Type B pancreatic cell (in vitro differentiated cells): ENCODE measurements around the gene GYPC. TPM values are rescaled to one million over a fixed set of nuclear protein-coding genes. Genes with fewer than 3 reads are reported as not detected.

Source experiments
- DNase-seq: peaks from one replicate; pipeline ENCODE4 v3.0.0; 2021; ENCODE audit warnings: mixed read lengths; ENCODE audit not compliant: unreplicated experiment; ENCODE audit errors: extremely low spot score
- H3K27ac Mint-ChIP-seq: 2 replicates; pipeline ENCODE4 v1.8.0; 2021; ENCODE audit warnings: mild to moderate bottlenecking, mixed read lengths
- H3K27me3 Mint-ChIP-seq: 2 replicates; pipeline ENCODE4 v1.8.0; 2021; ENCODE audit warnings: mixed read lengths
- H3K36me3 Mint-ChIP-seq: 2 replicates; pipeline ENCODE4 v1.8.0; 2021; ENCODE audit warnings: mixed read lengths
- H3K4me1 Mint-ChIP-seq: one replicate; pipeline ENCODE4 v1.8.0; 2021; ENCODE audit warnings: mixed read lengths; ENCODE audit not compliant: unreplicated experiment
- H3K4me3 Mint-ChIP-seq: 2 replicates; pipeline ENCODE4 v1.8.0; 2021; ENCODE audit warnings: mild to moderate bottlenecking, mixed read lengths
- H3K9me3 Mint-ChIP-seq: 2 replicates; pipeline ENCODE4 v1.8.0; 2021; ENCODE audit warnings: mixed read lengths
- total RNA-seq: library from RNA; stranded (reverse); gene quantifications from 2 replicates; pipeline ENCODE4 v1.2.1, GENCODE V29; 2021; ENCODE audit warnings: low replicate concordance
- TF ChIP-seq, protein P1 (sequence below): fragments of 200-600 bp; sonication (generic); conservative IDR thresholded peaks from 2 replicates; pipeline ENCODE4 v1.5.0; 2021; ENCODE audit warnings: antibody characterized with exemption, mild to moderate bottlenecking

Gene GYPC
- total RNA-seq, 1 donor from 2014 or later, result 45.5 TPM

GRCh38 chr2:126678269-126679065, 22.5 kb downstream of the GYPC start:
- DNase-seq, result no peak
- Mint-ChIP-seq H3K27me3 (no peaks in the 10 kb centered on the region), H3K4me3 (no peak overlapping the region), H3K36me3 (peaks cover 28% of the 10 kb centered on the region), H3K27ac (no peak overlapping the region), H3K4me1 (no peaks in the 10 kb centered on the region), H3K9me3 (peaks cover 6% of the 10 kb centered on the region)
- TF ChIP-seq, protein P1, sequence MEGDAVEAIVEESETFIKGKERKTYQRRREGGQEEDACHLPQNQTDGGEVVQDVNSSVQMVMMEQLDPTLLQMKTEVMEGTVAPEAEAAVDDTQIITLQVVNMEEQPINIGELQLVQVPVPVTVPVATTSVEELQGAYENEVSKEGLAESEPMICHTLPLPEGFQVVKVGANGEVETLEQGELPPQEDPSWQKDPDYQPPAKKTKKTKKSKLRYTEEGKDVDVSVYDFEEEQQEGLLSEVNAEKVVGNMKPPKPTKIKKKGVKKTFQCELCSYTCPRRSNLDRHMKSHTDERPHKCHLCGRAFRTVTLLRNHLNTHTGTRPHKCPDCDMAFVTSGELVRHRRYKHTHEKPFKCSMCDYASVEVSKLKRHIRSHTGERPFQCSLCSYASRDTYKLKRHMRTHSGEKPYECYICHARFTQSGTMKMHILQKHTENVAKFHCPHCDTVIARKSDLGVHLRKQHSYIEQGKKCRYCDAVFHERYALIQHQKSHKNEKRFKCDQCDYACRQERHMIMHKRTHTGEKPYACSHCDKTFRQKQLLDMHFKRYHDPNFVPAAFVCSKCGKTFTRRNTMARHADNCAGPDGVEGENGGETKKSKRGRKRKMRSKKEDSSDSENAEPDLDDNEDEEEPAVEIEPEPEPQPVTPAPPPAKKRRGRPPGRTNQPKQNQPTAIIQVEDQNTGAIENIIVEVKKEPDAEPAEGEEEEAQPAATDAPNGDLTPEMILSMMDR, result no peak

GRCh38 chr2:126679094-126679713, 23.2 kb downstream of the GYPC start:
- no peak for DNase-seq
- no peak overlapping the region for H3K27ac Mint-ChIP-seq
- H3K9me3 Mint-ChIP-seq, result peaks cover 6% of the 10 kb centered on the region
- H3K36me3 Mint-ChIP-seq, result peaks cover 32% of the 10 kb centered on the region
- TF ChIP-seq, protein P1, result no peak
- no peak overlapping the region for H3K4me3 Mint-ChIP-seq
- no peaks in the 10 kb centered on the region for H3K27me3 Mint-ChIP-seq
- no peaks in the 10 kb centered on the region for H3K4me1 Mint-ChIP-seq

DNA sequence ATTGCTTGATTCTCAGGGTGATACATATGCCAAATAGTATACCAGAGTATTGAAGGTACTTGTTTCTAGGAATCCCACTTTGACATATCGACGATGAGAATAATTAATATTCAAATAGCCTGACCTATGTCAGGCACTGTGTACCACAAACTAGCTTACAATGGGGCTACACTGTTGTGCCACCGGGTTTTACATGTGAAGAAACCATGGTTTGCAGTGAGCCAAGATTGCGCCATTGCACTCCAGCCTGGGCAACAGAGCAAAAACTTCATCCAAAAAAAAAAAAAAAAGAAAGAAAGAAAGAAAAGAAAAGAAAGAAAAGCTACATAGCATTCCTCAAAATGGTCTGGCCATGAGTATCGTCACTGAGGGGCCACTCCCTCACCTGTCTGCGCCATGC, 25.5 kb downstream of the GYPC start:
- Mint-ChIP-seq H3K4me3 (no peak overlapping the region), H3K4me1 (no peaks in the 10 kb centered on the region), H3K27ac (no peak overlapping the region), H3K9me3 (peaks cover under 1% of the 10 kb centered on the region), H3K27me3 (no peaks in the 10 kb centered on the region), H3K36me3 (peaks cover 20% of the 10 kb centered on the region)
- no peak for DNase-seq
- TF ChIP-seq, protein P1, result no peak

- Mint-ChIP-seq H3K4me3 (no peak overlapping the region), H3K27me3 (no peaks in the 10 kb centered on the region), H3K9me3 (no peaks in the 10 kb centered on the region), H3K36me3 (peaks cover 14% of the 10 kb centered on the region), H3K27ac (no peak overlapping the region), H3K4me1 (no peaks in the 10 kb centered on the region)
- DNase-seq, result no peak
- TF ChIP-seq, protein P1, result no peak
Measured at GRCh38 chr2:126685629-126686028, 29.7 kb downstream of the GYPC start.

GRCh38 chr2:126686286-126686685, 30.3 kb downstream of the GYPC start:
- Mint-ChIP-seq H3K4me3 (no peak overlapping the region), H3K4me1 (no peaks in the 10 kb centered on the region), H3K27me3 (no peaks in the 10 kb centered on the region), H3K36me3 (peaks cover 11% of the 10 kb centered on the region), H3K27ac (no peak overlapping the region), H3K9me3 (no peaks in the 10 kb centered on the region)
- TF ChIP-seq, protein P1, result no peak
- no peak for DNase-seq
